ENCODE data around the gene GRAP.

The GRAP gene

DNA sequence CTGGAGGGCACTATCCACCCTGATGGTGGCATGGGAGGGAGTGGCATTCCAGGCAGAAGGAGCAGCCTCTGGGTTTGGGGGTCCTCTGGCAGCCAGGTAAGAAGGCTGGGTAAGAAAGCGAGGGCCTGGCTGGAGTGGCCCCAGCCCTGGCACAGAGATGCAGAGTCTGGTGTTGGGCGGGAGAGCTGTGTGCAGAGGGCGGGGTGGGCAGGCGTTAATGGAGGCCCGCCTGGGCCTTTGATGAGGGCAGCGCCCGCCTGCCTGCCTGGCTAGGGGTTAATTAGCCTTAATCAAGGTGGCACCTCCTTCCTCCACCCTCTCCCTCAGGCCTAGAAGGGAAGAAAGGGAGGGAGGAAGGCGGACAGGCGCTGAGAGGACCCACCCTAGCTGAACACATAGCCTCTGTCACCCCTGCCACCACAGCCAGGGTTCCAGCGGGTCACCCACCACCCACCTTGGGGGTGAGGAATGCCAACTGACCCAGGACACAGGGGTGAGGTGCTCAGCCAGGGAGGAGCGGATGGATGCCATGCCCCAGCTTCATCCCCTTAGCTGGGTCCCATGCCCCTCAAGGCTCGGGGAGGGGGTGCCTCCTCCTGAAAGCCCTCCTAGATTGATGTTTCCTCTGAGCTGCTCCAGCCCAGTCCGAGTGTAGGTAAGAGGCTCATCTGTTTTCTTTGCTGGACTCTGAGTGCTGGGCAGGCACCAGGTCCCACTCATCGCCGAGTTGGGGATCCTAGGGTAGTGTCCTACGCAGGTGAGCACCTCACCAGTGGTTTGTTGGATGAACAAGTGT is 28.8 kb downstream of the GRAP start:
- DNase-seq: no peak

DNA sequence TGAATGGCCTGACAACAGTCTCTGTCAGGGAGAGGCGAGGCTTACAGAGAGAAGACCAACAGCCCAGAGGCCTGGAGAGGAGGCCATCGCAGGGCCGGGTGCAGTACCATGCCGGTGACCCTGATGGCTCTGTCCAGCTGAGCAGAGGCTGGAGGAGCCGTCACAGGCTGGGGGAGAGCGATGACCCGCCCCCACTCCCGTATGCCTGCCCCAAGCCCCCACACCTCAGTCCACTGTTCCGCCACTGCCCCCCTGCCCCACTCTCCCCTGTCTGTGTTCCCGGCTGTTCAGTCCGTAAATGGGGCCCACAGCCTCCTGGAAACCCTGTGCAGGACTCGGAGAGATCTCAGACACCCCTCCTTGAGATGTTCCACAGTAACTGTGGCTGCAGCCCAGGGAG is 29.4 kb downstream of the GRAP start:
- DNase-seq: no peak

DNA sequence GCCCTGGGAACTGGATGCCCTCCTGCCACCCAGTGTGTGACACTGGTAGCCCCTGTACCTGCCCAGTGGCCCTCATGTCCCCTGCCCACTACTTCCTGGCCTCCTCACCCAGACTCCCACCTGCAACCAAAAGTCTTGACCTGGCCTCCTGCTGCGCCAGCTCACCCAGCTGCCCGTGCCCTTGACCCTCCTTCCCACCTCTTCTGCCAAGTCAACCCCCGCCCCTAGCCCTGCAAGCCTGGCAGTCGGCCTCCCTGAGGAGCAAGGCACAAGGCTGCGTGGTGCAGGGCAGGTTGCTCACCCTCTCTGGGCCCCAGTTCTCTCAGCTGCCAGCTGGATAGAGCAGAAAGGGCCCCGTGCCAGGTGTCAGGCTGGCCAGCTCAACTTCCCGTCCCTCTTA is 29.9 kb downstream of the GRAP start:
- no peak for DNase-seq

DNA sequence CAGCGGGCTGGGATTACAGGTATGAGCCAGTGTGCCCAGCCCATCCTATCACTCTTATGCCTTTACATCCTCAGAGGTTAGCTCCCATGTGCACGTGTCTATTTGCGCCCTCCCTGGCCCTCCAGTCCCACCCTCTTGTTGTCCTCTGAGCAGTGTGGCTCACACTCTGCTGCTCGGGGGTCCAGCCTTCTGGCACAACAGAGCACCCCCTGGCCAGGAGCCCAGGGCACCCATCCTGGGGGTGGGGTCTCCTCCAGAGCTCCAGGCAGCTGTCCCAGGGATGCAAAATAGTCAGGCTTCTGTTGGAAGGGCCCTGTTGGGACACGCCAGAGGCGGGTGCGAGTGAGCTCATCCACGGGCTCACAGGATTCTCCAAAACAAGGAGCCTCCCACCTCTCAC is 30.5 kb downstream of the GRAP start:
- no peak for DNase-seq

DNA sequence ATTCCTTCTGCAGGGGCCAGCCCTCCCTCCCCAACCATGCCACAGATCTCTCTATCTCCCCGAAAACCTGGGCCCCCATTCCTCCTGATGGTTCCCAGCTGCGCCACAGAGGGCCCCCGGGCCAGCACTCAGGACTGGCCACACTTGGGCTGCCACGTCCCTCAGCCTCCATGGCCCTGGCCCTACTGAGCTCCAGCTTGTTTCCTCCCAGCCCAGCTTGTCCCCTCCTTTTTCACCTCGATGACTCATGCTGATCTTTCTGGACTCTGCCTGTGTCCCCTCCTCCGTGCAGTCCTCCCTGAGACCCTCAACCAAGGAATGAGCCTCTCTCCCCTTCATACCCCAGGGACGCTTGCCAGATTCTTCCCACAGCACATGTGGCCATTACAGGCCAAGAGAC is 31.3 kb downstream of the GRAP start:
- DNase-seq: no peak

DNA sequence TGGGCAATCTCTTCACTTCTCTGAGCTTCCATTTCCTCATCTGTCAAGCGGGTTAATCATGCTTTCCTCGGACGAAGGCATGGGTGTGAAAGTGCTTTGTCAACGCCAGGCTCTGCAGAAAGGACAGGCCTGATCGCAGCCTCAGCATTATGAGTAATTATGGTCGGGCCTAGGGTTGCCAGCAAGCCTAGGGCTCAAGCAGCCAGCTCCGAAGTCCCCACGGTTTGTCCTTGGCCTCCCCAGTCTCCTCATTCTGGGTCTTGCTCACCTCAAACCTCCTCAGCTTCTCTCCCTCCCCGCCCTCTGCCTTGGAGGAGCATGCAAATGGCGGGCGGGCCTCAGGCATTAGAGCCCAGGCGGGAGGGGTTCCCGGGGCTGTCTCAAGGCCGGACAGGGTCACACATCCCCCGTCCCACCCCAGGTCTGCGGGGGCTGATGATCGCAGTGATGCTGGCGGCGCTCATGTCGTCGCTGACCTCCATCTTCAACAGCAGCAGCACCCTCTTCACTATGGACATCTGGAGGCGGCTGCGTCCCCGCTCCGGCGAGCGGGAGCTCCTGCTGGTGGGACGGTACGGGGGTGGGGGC is 32.0 kb downstream of the GRAP start:
- no peak for DNase-seq

DNA sequence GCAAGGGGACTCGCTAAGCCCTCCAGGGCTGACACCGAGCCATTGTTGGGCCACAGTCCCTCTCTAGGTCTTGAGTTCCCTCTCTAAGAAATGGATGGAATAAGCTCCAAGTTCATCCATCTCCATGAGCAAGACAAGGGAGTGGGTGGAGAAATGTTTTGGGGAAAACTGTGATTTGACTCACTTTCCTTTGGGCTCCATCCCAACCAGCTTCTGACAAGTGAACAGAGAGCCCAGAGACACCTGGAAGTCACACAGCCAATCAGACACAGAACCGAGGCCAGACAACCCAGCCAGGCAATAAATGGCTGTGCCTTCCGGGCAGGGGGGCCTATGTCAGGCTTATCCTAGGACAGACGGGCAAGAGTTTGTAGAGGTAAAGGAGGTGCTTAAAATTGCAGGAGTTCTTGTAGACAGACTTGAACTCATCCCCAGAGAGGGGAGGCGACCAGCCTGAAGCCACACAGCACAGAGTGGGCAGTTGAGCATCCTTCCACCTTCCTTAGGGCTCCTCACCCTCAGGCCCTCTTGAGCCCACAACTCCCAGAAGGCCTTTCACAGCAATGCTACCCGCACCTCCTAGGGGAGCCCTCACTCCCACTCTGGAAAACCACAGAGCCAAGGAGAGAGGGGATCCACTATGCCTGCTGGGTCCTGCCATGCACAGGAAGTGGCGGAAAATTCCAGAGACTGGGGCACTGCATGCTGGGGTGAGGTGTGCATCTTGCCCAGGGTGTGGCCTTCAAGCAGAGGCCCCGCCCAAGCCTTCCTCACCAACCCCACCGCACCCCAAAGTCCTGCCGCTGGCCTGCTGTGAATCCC is 32.7 kb downstream of the GRAP start:
- no peak for DNase-seq

DNA sequence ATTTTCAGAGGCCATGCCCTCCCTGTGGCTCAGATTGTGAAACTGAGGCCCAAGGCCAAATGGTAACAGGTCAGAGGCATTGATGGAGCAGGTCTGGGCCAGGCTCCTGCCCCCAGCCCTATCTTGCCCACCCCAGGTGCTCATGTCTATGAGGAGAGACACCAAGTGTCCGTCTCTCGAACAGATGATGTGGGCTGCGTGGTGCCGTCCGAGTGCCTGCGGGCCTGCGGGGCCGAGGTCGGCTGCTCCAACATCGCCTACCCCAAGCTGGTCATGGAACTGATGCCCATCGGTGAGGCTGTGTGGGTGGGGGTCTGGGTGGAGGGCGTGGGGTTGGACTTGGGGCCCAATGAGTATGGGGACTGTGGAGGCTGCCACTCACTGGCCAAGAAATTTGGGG is 33.5 kb downstream of the GRAP start:
- DNase-seq: no peak

DNA sequence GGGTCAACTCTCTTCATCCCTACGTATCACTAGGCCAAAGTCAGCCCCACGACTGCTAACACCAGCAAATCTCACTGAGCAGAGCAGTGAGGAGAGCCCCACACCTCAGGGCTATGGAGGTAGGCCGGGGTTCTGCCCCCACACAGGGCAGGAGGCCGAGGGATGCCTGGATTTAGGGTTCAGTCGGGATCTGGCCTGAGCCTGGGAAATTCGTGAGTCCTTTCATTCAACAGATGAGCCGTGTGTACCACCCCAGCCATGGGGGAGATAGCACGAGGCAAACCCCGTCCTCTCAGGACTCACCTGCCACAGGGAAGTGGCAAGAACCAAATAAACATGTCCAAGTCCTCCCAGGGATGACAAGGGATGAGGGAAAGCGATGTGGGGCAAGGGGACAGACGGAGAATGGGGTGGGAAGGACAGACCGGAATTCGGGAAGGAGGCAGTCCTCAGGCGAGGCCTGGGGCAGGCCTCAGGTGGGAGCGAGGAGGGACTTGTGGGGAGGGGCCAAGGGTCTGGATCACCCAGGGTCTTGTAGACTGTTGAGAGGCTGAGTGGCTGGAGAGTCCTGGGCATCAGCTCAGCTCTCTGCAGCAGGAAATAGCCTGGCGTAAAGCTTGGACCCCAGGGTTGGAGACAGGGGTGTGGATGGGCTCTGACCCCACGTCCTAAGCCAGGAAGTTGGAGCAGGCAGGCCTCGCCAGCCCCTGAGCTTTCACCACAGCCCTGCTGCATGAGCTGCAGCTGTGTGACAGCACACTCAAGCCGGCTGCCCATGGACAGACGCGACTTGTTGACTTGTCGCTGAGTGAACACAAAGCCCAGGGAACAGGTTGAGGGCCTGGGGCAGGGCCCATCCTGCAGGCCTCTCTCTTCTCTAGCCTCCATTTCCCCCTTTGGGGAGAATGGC is 34.3 kb downstream of the GRAP start:
- DNase-seq: no peak

DNA sequence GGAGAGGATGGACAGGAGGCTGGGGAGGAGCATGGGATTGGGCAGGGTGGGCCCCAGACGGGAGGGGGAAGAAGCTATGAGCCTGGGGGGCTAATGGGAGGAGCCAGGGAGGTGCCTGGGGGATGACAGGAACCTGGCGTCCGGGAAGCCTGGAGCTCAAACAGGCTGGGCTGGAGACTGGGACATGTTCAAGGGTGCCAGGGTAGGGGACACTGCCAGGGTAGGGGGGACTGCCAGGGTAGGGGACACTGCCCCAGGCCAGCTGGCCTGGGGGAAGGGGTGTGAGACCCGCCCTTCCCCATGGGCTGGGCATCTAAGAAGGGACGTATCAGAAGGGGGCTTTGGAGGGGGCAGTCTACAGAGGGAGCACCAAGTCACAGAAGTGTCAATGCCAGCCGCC is 35.2 kb downstream of the GRAP start:
- DNase-seq: no peak

DNA sequence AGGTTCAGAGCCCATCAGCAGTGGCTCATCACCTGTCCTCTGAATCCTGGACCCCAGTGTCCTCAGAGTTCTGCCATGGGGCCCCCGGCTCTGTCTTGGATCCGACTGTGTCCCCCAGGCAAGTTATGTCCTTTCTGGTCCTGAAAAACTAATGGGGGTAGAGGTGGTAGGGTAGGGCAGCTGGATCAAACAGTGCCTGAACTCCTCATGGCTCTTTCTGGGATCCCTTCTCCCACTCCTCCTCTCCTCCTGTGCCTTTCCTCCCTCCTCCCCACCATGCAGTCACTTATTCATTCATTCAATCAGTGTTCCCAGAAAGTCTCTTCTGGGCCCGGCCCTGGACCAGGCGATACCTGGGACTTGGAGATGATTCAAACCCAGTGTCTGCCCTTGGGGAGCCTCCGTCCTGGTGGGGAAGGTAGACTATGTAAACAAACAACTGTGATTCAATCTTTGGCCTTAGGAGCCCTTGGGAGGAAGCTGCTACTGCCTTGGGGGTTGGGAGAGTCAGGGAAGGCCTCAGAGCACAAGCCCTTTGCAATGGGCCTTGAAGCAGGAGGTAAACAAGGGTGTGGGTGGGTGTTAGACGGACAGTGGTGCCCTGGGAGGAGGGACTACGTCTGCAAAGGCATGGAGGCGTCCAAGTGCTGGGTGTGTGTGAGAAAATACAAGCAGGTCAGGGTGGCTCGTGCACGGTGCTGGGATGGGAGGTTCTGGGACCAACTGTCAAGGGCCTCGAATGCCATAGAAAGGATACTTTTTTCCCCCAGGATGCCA is 35.8 kb downstream of the GRAP start:
- no peak for DNase-seq

DNA sequence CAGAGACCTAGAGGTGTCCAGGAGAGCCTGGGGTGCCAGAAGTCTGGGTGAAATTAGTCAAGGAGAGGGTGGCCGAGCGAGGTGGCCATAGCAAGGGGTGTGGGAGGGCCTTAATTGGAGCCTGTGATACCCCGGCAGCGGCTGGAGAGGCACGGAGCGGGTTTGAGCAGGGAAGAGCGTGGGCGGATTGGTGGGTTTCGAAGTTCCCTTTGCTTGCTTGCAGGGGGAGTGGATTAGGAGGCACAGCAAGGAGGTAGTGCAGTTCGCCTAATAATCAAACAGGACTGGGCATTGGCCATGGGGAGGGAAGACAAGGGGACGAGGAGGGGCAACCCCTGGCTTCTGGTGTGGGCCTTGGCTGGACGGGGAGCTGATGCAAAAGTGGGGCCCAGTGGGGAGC is 36.8 kb downstream of the GRAP start:
- no peak for DNase-seq

DNA sequence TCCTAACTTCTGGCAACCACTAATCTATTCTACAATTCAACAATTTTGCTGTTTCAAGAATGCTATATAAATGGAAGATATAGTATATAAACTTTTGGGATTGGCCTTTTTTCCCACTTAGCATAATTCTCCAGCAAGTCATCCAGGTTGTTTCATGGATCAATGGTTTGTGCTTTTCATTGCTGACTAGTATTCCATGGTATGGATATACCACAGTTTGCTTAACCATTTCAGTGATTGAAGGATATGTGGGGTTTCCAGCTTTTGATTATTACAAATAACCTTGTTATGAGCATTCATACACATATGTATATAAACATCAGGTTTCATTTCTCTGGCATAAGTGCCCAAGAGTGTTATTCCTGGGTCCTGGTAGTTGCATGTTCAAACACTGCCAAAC is 40.1 kb downstream of the GRAP start:
- DNase-seq: no peak

DNA sequence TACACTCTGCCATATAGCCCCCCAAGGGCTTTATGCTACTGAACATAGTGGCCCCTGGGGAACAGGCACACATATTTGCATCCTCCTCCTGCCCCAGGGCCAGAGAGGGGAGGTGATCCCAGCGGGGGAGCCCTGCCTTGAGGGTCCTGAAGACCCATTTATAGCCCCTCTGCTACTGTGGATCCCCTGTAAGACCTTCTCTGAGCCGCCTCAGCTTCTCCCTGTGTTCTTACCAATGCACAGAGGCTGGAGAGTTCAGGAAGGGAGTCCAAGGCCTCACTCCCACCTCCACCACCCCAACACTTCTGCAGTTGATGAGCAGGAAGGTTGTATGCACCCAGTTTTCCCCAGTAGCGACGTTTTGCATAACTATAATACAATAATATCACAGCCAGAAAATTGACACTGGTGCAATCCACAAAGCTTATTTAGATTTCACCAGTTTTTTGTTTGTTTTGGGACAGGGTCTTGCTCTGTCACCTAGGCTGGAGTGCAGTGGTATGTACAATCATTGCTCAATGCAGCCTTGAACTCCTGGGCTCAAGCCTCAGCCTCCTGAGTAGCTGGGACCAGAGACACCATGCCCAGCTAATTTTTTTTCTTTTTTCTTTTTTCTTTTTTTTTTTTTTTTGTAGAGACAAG is 40.8 kb downstream of the GRAP start:
- no peak for DNase-seq

DNA sequence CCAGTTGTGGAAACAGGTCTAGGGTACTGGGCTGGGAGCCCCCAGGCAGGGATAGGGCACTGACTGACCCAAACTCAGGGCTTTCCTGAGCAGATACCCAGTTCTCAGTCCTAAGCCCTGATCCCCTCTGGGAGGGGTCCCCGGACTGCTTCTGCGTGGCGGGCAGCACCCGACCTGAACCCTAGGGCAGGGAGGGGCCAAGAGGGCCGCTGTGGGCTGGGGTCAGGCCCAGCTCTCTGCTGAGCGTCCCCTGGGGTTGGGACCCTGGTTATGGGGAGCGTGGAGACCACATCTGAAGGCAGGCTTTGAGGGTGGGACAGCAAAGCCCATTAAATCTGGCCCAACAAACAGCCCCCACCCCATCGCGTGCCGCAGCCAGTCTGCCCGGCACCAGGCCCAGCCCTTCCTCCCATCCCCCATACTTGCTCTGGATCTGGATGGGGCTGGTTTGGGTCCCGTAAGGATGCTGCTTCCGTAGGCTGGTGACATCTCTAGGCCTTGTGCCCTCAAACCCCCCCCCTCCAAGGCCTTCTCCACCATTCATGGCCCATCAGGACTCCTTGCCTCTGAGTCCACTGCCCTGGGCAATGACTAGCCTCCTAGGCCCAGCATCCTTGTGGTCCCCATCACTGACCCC is 41.5 kb downstream of the GRAP start:
- no peak for DNase-seq

DNA sequence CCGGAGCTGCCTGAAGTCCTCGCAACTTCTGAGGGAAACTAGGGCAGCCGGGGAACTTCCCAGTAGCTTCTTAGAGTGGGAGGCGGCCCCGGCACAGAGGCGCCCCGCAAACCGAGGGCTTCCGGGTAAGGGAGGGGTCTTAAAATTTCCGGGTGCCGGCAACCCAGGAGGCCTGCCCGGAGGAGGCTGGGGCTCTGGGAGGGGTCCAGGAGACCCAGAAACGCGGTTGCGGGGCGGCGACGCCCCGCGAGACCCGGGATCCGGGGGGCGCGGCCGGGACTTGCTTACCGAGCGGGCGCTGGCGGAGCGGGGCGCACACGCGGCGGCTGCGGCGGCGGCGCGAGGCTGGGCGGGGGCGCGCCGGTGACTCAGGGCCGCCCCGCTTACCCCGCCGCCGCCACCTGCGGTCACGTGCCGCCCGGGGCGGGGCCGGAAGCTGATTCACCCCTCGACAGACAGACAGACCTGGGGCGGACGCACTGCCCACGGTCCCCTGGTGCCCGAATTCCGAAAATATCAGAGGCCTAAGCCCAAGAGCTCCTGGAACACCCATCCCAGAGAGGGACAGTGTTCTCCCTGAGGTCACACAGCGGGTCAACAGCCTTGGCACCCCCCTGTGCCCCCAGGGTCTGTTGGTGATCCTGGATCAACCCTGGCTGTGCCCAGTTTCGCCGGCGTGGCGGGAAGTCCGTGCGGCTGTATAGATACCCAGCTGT is 42.2 kb downstream of the GRAP start, which contains the start of gene FAM83G:
Gene FAM83G (minus strand): TSS at position 344 of the 716 bp plus-strand sequence. CDS start 723 bp downstream, outside the sequence.
- DNase-seq: peak; percentile 93

DNA sequence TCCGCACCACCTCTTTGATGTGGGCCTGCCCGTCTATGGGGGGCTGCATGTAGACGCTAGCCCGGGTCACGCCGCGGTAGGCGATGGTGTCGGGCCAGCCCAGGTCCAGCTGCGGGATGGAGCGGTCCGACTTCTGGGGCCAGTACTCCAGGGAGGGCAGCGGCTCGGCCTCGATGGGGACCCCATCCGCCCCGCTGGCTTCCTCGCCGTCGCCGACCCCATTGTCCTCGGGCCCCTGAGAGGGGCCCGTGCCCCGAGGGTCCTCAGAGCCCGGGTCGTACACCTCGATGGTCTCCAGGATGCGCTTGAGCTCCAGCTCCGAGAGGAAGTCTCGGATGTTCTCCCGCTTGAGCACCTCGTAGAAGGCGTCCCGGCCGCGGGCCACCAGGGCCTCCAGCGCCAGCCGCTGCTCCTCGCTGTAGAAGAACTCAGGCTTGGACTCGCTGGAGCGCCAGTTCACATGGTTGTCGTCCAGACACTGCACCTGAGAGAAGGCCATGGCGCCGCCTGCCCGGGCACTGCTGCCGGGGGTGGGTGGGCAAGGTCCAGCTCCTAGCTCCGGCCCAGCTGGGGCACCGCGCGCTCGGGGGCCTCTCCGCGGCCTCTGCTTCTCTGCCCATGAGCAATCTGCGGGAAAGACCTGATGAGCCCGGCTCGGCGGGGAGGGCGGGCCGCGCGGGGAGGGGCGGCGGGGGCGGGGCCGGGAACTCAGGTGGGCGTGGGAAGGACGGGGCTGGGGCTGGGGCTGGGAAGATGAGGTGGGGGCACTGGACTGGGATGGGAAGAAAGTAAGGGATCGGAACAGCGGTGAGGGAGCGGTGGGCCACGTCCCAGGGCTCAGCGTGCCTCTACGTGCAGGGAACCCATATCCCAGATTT is 43.0 kb downstream of the GRAP start:
- DNase-seq: peak; percentile 52

DNA sequence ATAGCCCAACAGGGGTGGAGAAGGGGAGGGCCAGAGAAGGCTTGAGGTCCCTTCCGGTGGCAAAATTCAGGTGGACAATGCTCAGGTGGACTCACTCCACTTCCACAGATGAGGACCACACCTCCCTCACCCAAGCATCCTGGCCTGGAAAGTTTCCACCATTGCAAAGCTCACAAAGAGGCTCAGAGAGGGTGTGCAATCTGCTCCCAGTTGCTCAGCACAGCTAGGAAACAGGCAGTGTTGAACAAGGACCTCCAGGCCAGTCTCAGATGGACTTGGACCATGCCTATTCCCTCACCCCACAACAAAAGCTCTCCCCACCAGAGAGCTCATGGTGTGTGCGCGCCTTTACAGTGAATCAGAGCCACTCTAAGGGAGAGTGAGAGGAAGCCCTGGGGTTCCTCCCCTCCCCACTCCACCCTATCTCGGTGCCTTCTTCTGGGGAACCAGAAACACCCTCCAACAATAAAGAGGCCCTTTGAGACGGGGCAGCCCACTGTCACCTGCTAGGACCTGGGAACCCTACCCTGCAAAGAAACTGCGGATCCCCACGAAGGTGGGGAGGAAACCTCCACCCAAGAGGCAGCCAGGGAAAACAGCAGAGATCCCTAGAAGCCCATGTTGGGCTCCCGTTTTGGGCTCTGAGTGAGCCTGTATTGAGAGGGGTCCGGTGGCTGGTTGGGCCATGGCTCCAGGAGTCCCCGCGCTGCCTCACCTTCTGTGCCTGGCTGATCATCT is 43.8 kb downstream of the GRAP start:
- no peak for DNase-seq

Measured in activated CD4-positive, CD25-positive, alpha-beta regulatory T cell treated with anti-CD3 and anti-CD28 coated beads, Interleukin-2, amount 50 U/mL, for 72 hours (primary cell).